NCI-H146 treated with DMSO at 0.1 percent for 48 hours (cell line): ENCODE data around the gene GOLIM4.

ENCODE experiments used
- DNase-seq: peaks from one replicate; lab custom pipeline; 2025; ENCODE audit not compliant: unreplicated experiment; lab: John Stamatoyannopoulos, UW

The GOLIM4 gene

GRCh38 chr3:167998253-167998652, 97.5 kb downstream of the GOLIM4 start:
- DNase-seq: no peak

- no peak for DNase-seq
These were observed 99.2 kb downstream of the GOLIM4 start for GRCh38 chr3:167996514-167996913.

- no peak for DNase-seq
These were observed 103.3 kb downstream of the GOLIM4 start for GRCh38 chr3:167992381-167992780.

- DNase-seq: no peak
These were observed 104.5 kb downstream of the GOLIM4 start for GRCh38 chr3:167991213-167991612.

- DNase-seq: no peak
These were observed 105.7 kb downstream of the GOLIM4 start for GRCh38 chr3:167989999-167990398.

GRCh38 chr3:167989066-167989465, 106.7 kb downstream of the GOLIM4 start:
- DNase-seq: no peak

- no peak for DNase-seq
These were observed 112.1 kb downstream of the GOLIM4 start for GRCh38 chr3:167983583-167983982.

- DNase-seq: no peak
These were observed 117.2 kb downstream of the GOLIM4 start for GRCh38 chr3:167978486-167978885.

GRCh38 chr3:167978071-167978470, 117.7 kb downstream of the GOLIM4 start:
- no peak for DNase-seq

GRCh38 chr3:167976516-167977361, 119.0 kb downstream of the GOLIM4 start:
- no peak for DNase-seq

GRCh38 chr3:167973901-167974300, 121.8 kb downstream of the GOLIM4 start:
- DNase-seq: no peak

- DNase-seq: no peak
These were observed 122.7 kb downstream of the GOLIM4 start for GRCh38 chr3:167973046-167973445.

GRCh38 chr3:167972502-167972901, 123.2 kb downstream of the GOLIM4 start:
- DNase-seq: no peak

GRCh38 chr3:167969548-167969947, 126.2 kb downstream of the GOLIM4 start:
- no peak for DNase-seq

- no peak for DNase-seq
These were observed 128.3 kb downstream of the GOLIM4 start for GRCh38 chr3:167967257-167968036.
